Mucosa of rectum (tissue), 2 donors: ENCODE results near the gene LSM14A.

Source experiments
- H3K27ac ChIP-seq, 2 donors: one replicate each; pipeline ENCODE4 v1.7.0; 2013; ENCODE audit warnings: inconsistent platforms in 2 of 2, low read depth in 2 of 2, low read length in 2 of 2
- H3K27me3 ChIP-seq, 2 donors: one replicate each; pipeline ENCODE4 v1.7.0; 2013; ENCODE audit warnings: low read length in 2 of 2; ENCODE audit not compliant: control insufficient read depth in 2 of 2, insufficient read depth in 2 of 2
- H3K36me3 ChIP-seq, 2 donors: one replicate each; pipeline ENCODE4 v1.7.0; 2013; ENCODE audit warnings: low read length in 2 of 2; ENCODE audit not compliant: control insufficient read depth in 2 of 2, insufficient read depth in 2 of 2
- H3K4me1 ChIP-seq, 2 donors: one replicate each; pipeline ENCODE4 v1.7.0; 2013; ENCODE audit warnings: low read length in 2 of 2, mild to moderate bottlenecking in 1 of 2; ENCODE audit not compliant: control insufficient read depth in 2 of 2, insufficient read depth in 2 of 2
- H3K4me3 ChIP-seq, 2 donors: one replicate each; pipeline ENCODE4 v1.7.0; 2013; ENCODE audit warnings: low read length in 2 of 2
- H3K9ac ChIP-seq, 2 donors: one replicate each; pipeline ENCODE4 v1.7.0; 2013; ENCODE audit warnings: low read length in 2 of 2, low read depth in 1 of 2, mild to moderate bottlenecking in 1 of 2
- H3K9me3 ChIP-seq, 2 donors: one replicate each; pipeline ENCODE4 v1.7.0; 2013; ENCODE audit warnings: low read length in 2 of 2; ENCODE audit not compliant: control insufficient read depth in 2 of 2
- donor health status: healthy.
- donor health status: Normal muscosa, but diverticular disease.

LSM14A gene

GRCh38 chr19:34261334-34262109 is 89.2 kb downstream of the LSM14A start:
- Histone ChIP-seq H3K4me1 (peaks cover 9% of the 10 kb centered on the region in 2 donors), H3K9ac (no peak overlapping the region), H3K9me3 (no peaks in the 10 kb centered on the region), H3K27me3 (no peaks in the 10 kb centered on the region), H3K27ac (no peak overlapping the region), H3K36me3 (peaks cover 5 to 6% of the 10 kb centered on the region in 2 donors), H3K4me3 (no peak overlapping the region)

DNA sequence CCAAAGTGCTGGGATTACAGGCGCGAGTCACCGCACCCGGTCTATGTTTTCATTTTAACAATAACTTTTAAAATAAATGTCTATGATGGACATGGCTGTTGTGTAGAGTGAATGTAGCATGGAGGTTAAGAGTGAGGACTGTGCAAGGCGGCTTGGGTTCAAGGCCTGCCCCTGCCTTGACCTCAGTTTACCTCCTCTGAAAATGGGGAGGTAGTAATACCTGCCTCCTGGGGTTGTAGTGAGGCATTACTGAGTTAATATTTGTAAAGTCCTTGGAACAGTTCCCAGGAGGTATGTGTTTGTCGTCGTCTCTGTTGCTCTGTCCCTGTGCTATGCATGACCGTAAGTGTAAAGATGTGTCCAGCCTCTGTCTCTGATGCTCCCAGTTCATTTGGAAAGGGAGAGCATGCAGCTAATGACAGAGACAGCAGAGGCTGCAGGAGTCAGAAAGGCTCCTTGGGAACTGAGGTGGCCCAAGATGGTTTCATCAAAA is 91.5 kb downstream of the LSM14A start:
- no peak overlapping the region for H3K4me3 ChIP-seq
- H3K4me1 ChIP-seq, result peaks cover 8 to 9% of the 10 kb centered on the region in 2 donors
- H3K9me3 ChIP-seq, result no peaks in the 10 kb centered on the region
- H3K27me3 ChIP-seq, result no peaks in the 10 kb centered on the region
- H3K27ac ChIP-seq, result no peak overlapping the region
- H3K9ac ChIP-seq, result no peak overlapping the region
- peaks cover 5 to 6% of the 10 kb centered on the region in 2 donors for H3K36me3 ChIP-seq

DNA sequence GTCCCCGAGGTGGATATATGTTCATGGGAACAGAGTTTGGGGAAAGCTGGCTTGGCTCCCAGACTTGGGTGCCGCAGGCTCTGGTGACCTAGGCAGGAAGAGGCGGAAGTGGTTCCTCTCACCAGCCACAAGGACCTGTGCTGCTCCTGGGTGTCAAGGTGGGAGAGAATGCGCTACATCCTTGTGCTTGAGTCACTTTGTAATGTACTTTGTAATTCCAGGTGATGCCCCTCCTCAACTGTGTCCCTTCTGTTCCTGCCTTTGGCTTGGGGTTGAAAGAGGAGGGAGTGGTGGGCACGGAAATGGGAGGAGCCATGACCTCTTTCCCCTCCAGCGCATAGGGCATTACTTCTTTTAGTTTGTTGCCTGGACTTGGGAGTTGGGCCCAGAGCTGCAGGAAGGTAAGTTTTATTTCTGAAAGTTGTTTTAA is 92.9 kb downstream of the LSM14A start:
- Histone ChIP-seq H3K9ac (no peak overlapping the region), H3K4me1 (peaks cover 7 to 9% of the 10 kb centered on the region in 2 donors), H3K4me3 (no peak overlapping the region), H3K27me3 (no peaks in the 10 kb centered on the region), H3K27ac (no peak overlapping the region), H3K9me3 (no peaks in the 10 kb centered on the region), H3K36me3 (peaks cover 5 to 6% of the 10 kb centered on the region in 2 donors)

DNA sequence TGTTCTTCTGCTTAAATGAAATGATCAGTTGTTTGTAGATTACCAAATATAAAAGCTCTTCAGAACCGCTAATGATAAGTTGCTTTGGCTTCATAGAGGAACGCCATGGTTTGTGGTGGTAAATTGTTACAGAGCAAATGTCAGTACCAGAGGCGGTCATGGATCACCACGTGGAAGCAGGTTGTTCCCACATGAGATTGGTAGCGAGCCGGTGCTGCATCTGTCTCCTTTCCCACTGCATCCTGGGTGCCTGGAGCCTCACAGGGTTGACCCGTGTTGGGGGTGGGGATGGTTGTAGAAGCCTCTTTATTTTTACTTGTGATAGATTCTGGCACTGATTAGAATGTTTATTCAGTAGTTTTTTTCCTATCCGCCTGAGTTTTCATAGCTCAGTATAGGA is 96.8 kb downstream of the LSM14A start:
- Histone ChIP-seq H3K9ac (peak overlapping the region in 1 of 2 donors; percentile 10), H3K9me3 (no peaks in the 10 kb centered on the region), H3K36me3 (peaks cover 5 to 6% of the 10 kb centered on the region in 2 donors), H3K4me1 (peaks cover 9 to 16% of the 10 kb centered on the region in 2 donors), H3K4me3 (no peak overlapping the region), H3K27ac (peak overlapping the region in 1 of 2 donors; percentile 19), H3K27me3 (no peaks in the 10 kb centered on the region)

DNA sequence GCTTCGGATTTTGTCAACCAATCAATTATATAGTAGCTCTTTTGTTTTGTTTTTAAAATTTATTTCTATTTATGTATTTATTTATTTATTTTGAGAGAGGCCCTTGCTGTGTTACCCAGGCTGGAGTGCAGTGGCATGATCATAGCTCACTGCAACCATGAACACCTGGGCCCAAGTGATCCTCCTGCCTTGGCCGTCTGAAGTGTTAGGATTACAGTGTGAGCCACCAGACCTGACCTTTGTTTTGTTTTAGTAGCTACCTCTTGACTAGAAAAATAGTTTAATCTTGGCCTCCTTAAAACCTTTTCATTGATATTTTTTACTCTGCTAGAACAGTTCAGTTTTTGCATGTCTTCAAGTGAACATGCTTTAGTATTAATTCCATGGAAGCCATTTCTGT is 97.2 kb downstream of the LSM14A start:
- H3K9ac ChIP-seq, result peak overlapping the region in 1 of 2 donors; percentile 42
- H3K9me3 ChIP-seq, result no peaks in the 10 kb centered on the region
- H3K27ac ChIP-seq, result peak overlapping the region; percentile 50 to 82
- H3K4me3 ChIP-seq, result peak overlapping the region in 1 of 2 donors; percentile 43
- peaks cover 9 to 16% of the 10 kb centered on the region in 2 donors for H3K4me1 ChIP-seq
- H3K27me3 ChIP-seq, result no peaks in the 10 kb centered on the region
- H3K36me3 ChIP-seq, result peaks cover 5 to 6% of the 10 kb centered on the region in 2 donors

DNA sequence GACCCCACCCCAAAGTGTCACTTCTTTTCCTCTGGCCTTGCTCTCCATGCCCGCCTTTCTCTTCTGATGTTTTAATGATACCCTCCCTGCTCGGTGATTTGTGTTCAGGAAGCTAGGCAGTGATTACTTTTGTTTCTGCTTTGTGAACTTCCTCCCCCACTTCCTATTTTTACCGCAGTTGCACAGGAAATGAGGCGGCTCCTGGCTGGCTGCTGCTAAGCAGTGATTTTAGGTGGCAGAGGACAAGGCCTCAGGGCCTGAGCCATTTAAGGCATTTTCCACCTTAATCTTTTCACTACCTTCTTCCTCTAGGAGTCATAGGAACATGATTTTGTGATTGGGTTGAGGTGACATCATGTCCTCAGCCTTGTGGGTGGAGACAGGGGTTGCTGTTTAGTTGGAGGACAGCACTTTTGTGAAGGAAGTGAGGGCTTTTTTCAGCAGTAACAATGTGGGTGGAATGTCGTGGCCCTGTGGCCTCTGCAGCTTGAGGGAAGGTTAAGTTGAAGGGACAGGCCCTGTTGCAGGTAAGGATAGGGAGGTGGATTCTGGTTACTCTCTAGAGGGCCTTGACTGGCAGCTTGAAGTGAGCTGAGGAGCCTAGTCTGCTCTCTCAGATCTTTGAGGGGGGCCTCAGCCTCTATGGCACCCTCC is 97.8 kb downstream of the LSM14A start:
- peak overlapping the region; percentile 19 to 42 for H3K9ac ChIP-seq
- no peaks in the 10 kb centered on the region for H3K27me3 ChIP-seq
- peaks cover 5 to 6% of the 10 kb centered on the region in 2 donors for H3K36me3 ChIP-seq
- peak overlapping the region; percentile 50 to 82 for H3K27ac ChIP-seq
- H3K4me1 ChIP-seq, result peaks cover 9 to 16% of the 10 kb centered on the region in 2 donors
- no peaks in the 10 kb centered on the region for H3K9me3 ChIP-seq
- H3K4me3 ChIP-seq, result peak overlapping the region in 1 of 2 donors; percentile 43

GRCh38 chr19:34273121-34273520 is 100.8 kb downstream of the LSM14A start:
- Histone ChIP-seq H3K36me3 (peaks cover 0 to 3% of the 10 kb centered on the region in 2 donors), H3K9me3 (no peaks in the 10 kb centered on the region), H3K9ac (no peak overlapping the region), H3K4me3 (no peak overlapping the region), H3K27me3 (no peaks in the 10 kb centered on the region), H3K4me1 (peaks cover 9 to 23% of the 10 kb centered on the region in 2 donors), H3K27ac (no peak overlapping the region)

GRCh38 chr19:34274284-34274826 is 102.1 kb downstream of the LSM14A start:
- H3K27me3 ChIP-seq, result no peaks in the 10 kb centered on the region
- H3K9ac ChIP-seq, result no peak overlapping the region
- no peak overlapping the region for H3K27ac ChIP-seq
- H3K4me3 ChIP-seq, result no peak overlapping the region
- peaks cover 9 to 23% of the 10 kb centered on the region in 2 donors for H3K4me1 ChIP-seq
- H3K9me3 ChIP-seq, result no peaks in the 10 kb centered on the region
- peaks cover 0 to 3% of the 10 kb centered on the region in 2 donors for H3K36me3 ChIP-seq

DNA sequence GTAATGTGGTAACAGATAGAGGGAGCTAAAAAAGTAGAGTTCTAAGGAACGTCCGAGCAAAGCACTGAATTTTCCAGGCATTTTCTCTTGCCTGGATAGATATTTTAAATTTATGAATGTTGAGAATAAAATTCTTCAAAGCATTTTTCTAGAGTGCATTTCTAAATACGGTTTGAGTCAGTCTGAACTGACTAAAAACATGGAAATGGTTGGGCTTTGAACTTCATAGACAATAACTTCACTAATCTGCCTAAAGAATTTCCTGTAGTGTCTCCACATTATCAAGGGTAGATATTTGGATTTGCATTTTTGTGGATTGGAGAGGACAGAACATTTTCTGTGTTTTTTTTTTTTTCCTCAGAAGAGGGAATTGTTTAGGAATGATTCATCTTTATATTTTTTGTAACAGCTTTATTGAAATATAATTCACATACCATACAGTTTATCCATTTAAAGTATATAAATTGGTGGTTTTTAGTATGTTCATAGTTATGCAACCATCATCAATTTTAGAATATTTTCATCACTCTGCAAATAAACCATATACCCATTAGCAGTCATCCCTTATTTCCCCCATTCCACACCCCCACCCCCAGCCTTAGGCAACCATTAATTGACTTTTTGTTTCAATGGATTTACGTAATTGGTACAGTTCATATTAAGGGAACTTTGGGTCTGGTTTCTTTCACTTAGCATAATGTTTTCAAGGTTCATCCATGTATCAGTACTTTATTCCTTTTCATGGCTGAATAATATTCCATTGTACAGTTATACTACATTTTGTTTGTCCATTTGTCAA is 102.7 kb downstream of the LSM14A start:
- Histone ChIP-seq H3K4me1 (peaks cover 5 to 16% of the 10 kb centered on the region in 2 donors), H3K9me3 (no peaks in the 10 kb centered on the region), H3K36me3 (peaks cover 0 to 3% of the 10 kb centered on the region in 2 donors), H3K4me3 (no peak overlapping the region), H3K27me3 (no peaks in the 10 kb centered on the region), H3K9ac (no peak overlapping the region), H3K27ac (no peak overlapping the region)
